Testis (tissue), 3 donors: Measurements from ENCODE around the gene ST3GAL2. TPM values are rescaled to one million over a fixed set of nuclear protein-coding genes. Genes with fewer than 3 reads are reported as not detected.

Experiments
- DNase-seq: peaks from one replicate; pipeline ENCODE4 v3.0.0-alpha.2; 2019
- H3K27ac ChIP-seq, 2 donors: fragments of 200-600 bp; sonication (generic); one replicate each; pipeline ENCODE4 v1.5.1; 2019
- H3K27me3 ChIP-seq: fragments of 200-600 bp; sonication (generic); one replicate; pipeline ENCODE4 v1.5.1; 2019
- H3K36me3 ChIP-seq: fragments of 200-600 bp; sonication (generic); one replicate; pipeline ENCODE4 v1.5.1; 2017; ENCODE audit warnings: low read depth; ENCODE audit errors: missing control alignments
- H3K4me1 ChIP-seq: fragments of 200-600 bp; sonication (generic); one replicate; pipeline ENCODE4 v1.5.1; 2019
- H3K4me3 ChIP-seq, 2 donors: fragments of 200-600 bp; sonication (generic); one replicate each; pipeline ENCODE4 v1.5.1; 2017 to 2019
- H3K9me3 ChIP-seq: fragments of 200-600 bp; sonication (generic); one replicate; pipeline ENCODE4 v1.5.1; 2017
- CTCF ChIP-seq, 3 experiments: fragments of 450-650 bp in 2 of 3; fragments of 200-600 bp in 1 of 3; sonication (generic) in 1 of 3; IDR thresholded peaks; one replicate each; pipeline ENCODE4 v1.5.1; 2016 to 2019; ENCODE audit warnings: antibody characterized with exemption in 3 of 3, mild to moderate bottlenecking in 2 of 3, moderate library complexity in 1 of 3
- POLR2A ChIP-seq: fragments of 450-650 bp; IDR thresholded peaks from one replicate; pipeline ENCODE4 v1.6.1; 2017; ENCODE audit warnings: antibody characterized with exemption, mild to moderate bottlenecking, moderate library complexity
- WGBS, 2 donors: methylation state at CpG; one replicate each; pipeline ENCODE4 v1.1.5; 2018; 5-methylcytosine and 5-hydroxymethylcytosine counted together
- intact Hi-C: fragments of 100-400 bp; cut with DNase I; formaldehyde crosslinking; loops from one replicate; pipeline ENCODE4 v1.15.1; 2023; ENCODE audit warnings: low total_unique reads
- polyA plus RNA-seq: library from polyadenylated mRNA; stranded (reverse); fragments of 350-450 nt; fragmentation: Illumina TruSeq; extraction: RNeasy Lipid Tissue Mini Kit (QIAGEN cat#74804); gene quantifications from one replicate; pipeline ENCODE4 v1.2.3, GENCODE V29; 2014; ENCODE audit warnings: low read depth, low replicate concordance; ENCODE audit not compliant: insufficient read depth
- total RNA-seq, 2 donors: library from RNA; depleted of rRNA; stranded (reverse); fragments of >200 nt; gene quantifications; one replicate each; pipeline ENCODE4 v1.2.3, GENCODE V29; 2016

The ST3GAL2 gene
- total and polyA plus RNA-seq, 3 donors from 2014 or later, result 20.2 to 46.2 (median 32.5) TPM

DNA sequence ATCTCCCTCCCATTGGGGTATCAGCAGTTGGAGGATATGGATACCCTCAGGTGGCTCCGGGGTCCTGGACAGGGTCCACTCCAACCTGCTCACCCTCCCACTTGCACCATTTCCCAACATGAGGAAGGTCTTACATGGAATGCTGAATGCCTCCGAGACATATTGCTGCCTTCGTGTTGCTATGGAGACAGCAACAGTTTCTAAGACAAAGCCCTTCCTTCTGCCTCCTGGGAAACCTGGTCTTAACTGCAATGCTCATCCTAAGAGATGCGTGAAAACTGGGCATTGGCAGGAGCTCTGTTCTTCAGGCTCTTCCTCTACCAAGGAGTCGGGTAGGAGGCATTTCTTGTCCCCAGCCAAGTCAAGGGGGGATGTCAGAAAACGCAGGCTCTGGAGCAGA lies 45.2 kb downstream of the ST3GAL2 start:
- intact Hi-C loops, result no loop called here
- no peaks in the 10 kb centered on the region for H3K9me3 ChIP-seq
- no peak for DNase-seq
- H3K4me1 ChIP-seq, result peaks cover 8% of the 10 kb centered on the region
- 89 to 96% methylated on average over 5 to 6 of the region's 6 CpGs for WGBS, 2 donors
- TF ChIP-seq CTCF (IDR thresholded peaks at IDR 0.05), result no peak
- no peak for TF ChIP-seq POLR2A
- no peak overlapping the region for H3K27ac ChIP-seq
- no peaks in the 10 kb centered on the region for H3K27me3 ChIP-seq
- no peak overlapping the region for H3K4me3 ChIP-seq
- no peaks in the 10 kb centered on the region for H3K36me3 ChIP-seq

GRCh38 chr16:70392606-70393005 lies 46.3 kb downstream of the ST3GAL2 start:
- no peaks in the 10 kb centered on the region for H3K36me3 ChIP-seq
- no peak overlapping the region for H3K4me3 ChIP-seq
- peaks cover 8% of the 10 kb centered on the region for H3K4me1 ChIP-seq
- TF ChIP-seq CTCF (IDR thresholded peaks at IDR 0.05) (no peak), POLR2A (no peak)
- no peak overlapping the region for H3K27ac ChIP-seq
- intact Hi-C loops, result no loop called here
- no peak for DNase-seq
- no peaks in the 10 kb centered on the region for H3K9me3 ChIP-seq
- WGBS, 2 donors, result 90 to 96% methylated on average over 2 to 4 of the region's 4 CpGs
- H3K27me3 ChIP-seq, result no peaks in the 10 kb centered on the region

- Histone ChIP-seq H3K36me3 (no peaks in the 10 kb centered on the region), H3K4me1 (peaks cover 8% of the 10 kb centered on the region), H3K27me3 (no peaks in the 10 kb centered on the region), H3K4me3 (no peak overlapping the region), H3K9me3 (no peaks in the 10 kb centered on the region), H3K27ac (no peak overlapping the region)
- peak; percentile 82 for DNase-seq
- WGBS, 2 donors, result 56 to 60% methylated on average over 7 of the region's 7 CpGs
- intact Hi-C loops, result no loop called here
- TF ChIP-seq POLR2A, result no peak
- TF ChIP-seq CTCF (IDR thresholded peaks at IDR 0.05), result no peak
These were observed 46.9 kb downstream of the ST3GAL2 start for GRCh38 chr16:70391881-70392481.

DNA sequence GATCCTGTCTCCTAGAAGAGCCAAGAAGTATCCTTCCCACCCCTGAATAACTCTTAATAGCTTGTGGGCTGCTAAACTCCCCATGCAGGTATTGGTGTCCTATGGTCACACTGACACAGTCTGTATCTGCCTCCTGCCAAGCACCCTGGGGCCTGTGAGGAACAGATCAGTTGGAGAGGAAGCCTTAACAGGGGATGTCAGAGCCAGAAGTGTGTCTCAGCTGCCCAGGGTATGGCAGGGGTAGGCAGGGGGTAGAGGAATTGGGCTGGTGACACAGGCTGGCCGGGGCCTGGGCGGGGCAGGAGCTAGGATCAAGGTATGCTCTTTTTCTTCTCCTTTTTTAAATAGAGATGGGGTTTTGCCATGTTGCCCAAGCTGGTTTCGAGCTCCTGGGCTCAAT lies 47.5 kb downstream of the ST3GAL2 start:
- Histone ChIP-seq H3K9me3 (no peaks in the 10 kb centered on the region), H3K4me3 (no peak overlapping the region), H3K4me1 (peaks cover 8% of the 10 kb centered on the region), H3K27ac (no peak overlapping the region), H3K27me3 (no peaks in the 10 kb centered on the region), H3K36me3 (no peaks in the 10 kb centered on the region)
- WGBS, 2 donors, result 94 to 96% methylated on average over 3 of the region's 3 CpGs
- intact Hi-C loops, result no loop called here
- no peak for DNase-seq
- no peak for TF ChIP-seq CTCF (IDR thresholded peaks at IDR 0.05)
- no peak for TF ChIP-seq POLR2A

- no peak for TF ChIP-seq CTCF (IDR thresholded peaks at IDR 0.05)
- no peak for TF ChIP-seq POLR2A
- intact Hi-C loops, result no loop called here
- Histone ChIP-seq H3K27ac (no peak overlapping the region), H3K27me3 (no peaks in the 10 kb centered on the region), H3K9me3 (no peaks in the 10 kb centered on the region), H3K4me3 (no peak overlapping the region), H3K36me3 (no peaks in the 10 kb centered on the region), H3K4me1 (peaks cover 8% of the 10 kb centered on the region)
- WGBS, 2 donors, result 91 to 92% methylated on average over 5 of the region's 5 CpGs
- no peak for DNase-seq
These were observed 48.1 kb downstream of the ST3GAL2 start for GRCh38 chr16:70390774-70391173.
